Endothelial cell of umbilical vein (primary cell): Measurements from ENCODE around the gene PCYOX1L. TPM values are rescaled to one million over a fixed set of nuclear protein-coding genes. Genes with fewer than 3 reads are reported as not detected.

Source experiments
- BruUV-seq: library from RNA; stranded (reverse); fragments of 400-500 nt; replicated peaks from 2 replicates; lab custom pipeline; 2021; lab: Mats Ljungman, UMichigan
- CTCF ChIA-PET: fragments of 300-600, 350-600 bp; sonication (Branson Sonifier 250); formaldehyde crosslinking; loops from one replicate; lab custom pipeline; 2021; ENCODE audit warnings: antibody characterized with exemption, inconsistent platforms; lab: Charles Lee
- POLR2A ChIA-PET: fragments of 300-600, 350-600 bp; sonication (Branson Sonifier 250); formaldehyde crosslinking; loops from one replicate; lab custom pipeline; 2021; ENCODE audit warnings: antibody characterized with exemption, inconsistent platforms; lab: Charles Lee
- DNase-seq: peaks from one replicate; pipeline ENCODE4 v3.0.0-alpha.2; 2011; ENCODE audit warnings: low read depth, low spot score
- FAIRE-seq: peaks from 2 replicates; lab custom pipeline; 2011; peaks lifted over from hg19 to GRCh38; lab: Jason Lieb, UNC
- H2AFZ ChIP-seq: 2 replicates; pipeline ENCODE4 v1.6.0; 2012; ENCODE audit warnings: low read depth, low read length, control low read depth, inconsistent platforms
- H3K27ac ChIP-seq: 2 replicates; pipeline ENCODE4 v1.5.1; 2011; ENCODE audit warnings: low read depth, mild to moderate bottlenecking, control low read depth, low read length, moderate library complexity; ENCODE audit not compliant: insufficient read depth
- H3K27me3 ChIP-seq, 2 experiments: 2 replicates each; pipeline versions ENCODE4 v1.6.0 to v1.6.1; 2011; ENCODE audit warnings: low read length in 2 of 2, mixed read lengths in 1 of 2; ENCODE audit not compliant: control insufficient read depth in 2 of 2, insufficient read depth in 2 of 2
- H3K36me3 ChIP-seq, 2 experiments: 2 replicates in 1 of 2; 3 replicates in 1 of 2; pipeline ENCODE4 v1.5.1; 2011; ENCODE audit warnings: low read length in 2 of 2, mild to moderate bottlenecking in 1 of 2, moderate library complexity in 1 of 2; ENCODE audit not compliant: control insufficient read depth in 2 of 2, insufficient read depth in 2 of 2; ENCODE audit errors: extremely low read depth in 1 of 2
- H3K4me1 ChIP-seq: 3 replicates; pipeline ENCODE4 v1.5.1; 2011; ENCODE audit warnings: mild to moderate bottlenecking, low read length; ENCODE audit not compliant: control insufficient read depth, insufficient read depth; ENCODE audit errors: extremely low read depth
- H3K4me2 ChIP-seq: 2 replicates; pipeline ENCODE4 v1.6.1; 2011; ENCODE audit warnings: low read length, control low read depth, mixed read lengths; ENCODE audit not compliant: insufficient read depth
- H3K4me3 ChIP-seq, 3 experiments: fragments of 200-600 bp in 1 of 3; sonication (generic), shearing (Covaris generic) in 1 of 3; replicated peaks in 1 of 3; 2 replicates each; pipeline ENCODE4 v1.5.1; 2011 to 2016; ENCODE audit warnings: control low read depth in 3 of 3, low read length in 3 of 3, mild to moderate bottlenecking in 2 of 3, inconsistent platforms in 1 of 3, low read depth in 1 of 3, moderate library complexity in 1 of 3; ENCODE audit not compliant: insufficient read depth in 1 of 3
- H3K79me2 ChIP-seq: 2 replicates; pipeline ENCODE4 v1.6.0; 2012; ENCODE audit warnings: low read length, inconsistent platforms; ENCODE audit not compliant: control insufficient read depth, insufficient read depth
- H3K9ac ChIP-seq: replicated peaks from 2 replicates; pipeline ENCODE3; 2011; ENCODE audit warnings: low read length, control low read depth; ENCODE audit not compliant: insufficient read depth; ENCODE audit errors: extremely low read depth
- H3K9me1 ChIP-seq: replicated peaks from 3 replicates; pipeline ENCODE4 v1.6.0; 2011; ENCODE audit warnings: mild to moderate bottlenecking, low read length; ENCODE audit not compliant: control insufficient read depth, insufficient read depth; ENCODE audit errors: extremely low read depth
- H3K9me3 ChIP-seq: replicated peaks from 2 replicates; pipeline ENCODE4 v1.5.1; 2012; ENCODE audit warnings: low read length, inconsistent platforms; ENCODE audit not compliant: control insufficient read depth, insufficient read depth
- H4K20me1 ChIP-seq: replicated peaks from 2 replicates; pipeline ENCODE3; 2011; ENCODE audit warnings: mild to moderate bottlenecking, low read length; ENCODE audit not compliant: control insufficient read depth, insufficient read depth; ENCODE audit errors: extremely low read depth
- EZH2 ChIP-seq: IDR thresholded peaks from 2 replicates; pipeline ENCODE4 v1.6.1; 2012; ENCODE audit warnings: borderline replicate concordance, low read depth, mild to moderate bottlenecking, moderate library complexity, low read length, inconsistent platforms; ENCODE audit not compliant: severe bottlenecking
- FOS ChIP-seq: IDR thresholded peaks from 2 replicates; pipeline ENCODE4 v1.6.1; 2011; ENCODE audit warnings: mild to moderate bottlenecking, low read length, moderate library complexity, borderline replicate concordance; ENCODE audit not compliant: insufficient read depth
- GATA2 ChIP-seq: IDR thresholded peaks from 2 replicates; pipeline ENCODE4 v1.7.0; 2011; ENCODE audit warnings: low read depth, mild to moderate bottlenecking, moderate library complexity, mixed read lengths, low read length; ENCODE audit not compliant: insufficient read length, insufficient read depth
- JUN ChIP-seq: IDR thresholded peaks from 2 replicates; pipeline ENCODE4 v1.6.1; 2011; ENCODE audit warnings: borderline replicate concordance, low read depth; ENCODE audit not compliant: insufficient read length, insufficient read depth
- MAX ChIP-seq: IDR thresholded peaks from 2 replicates; pipeline ENCODE4 v1.6.1; 2011; ENCODE audit not compliant: insufficient read depth, insufficient read length
- MYC ChIP-seq: IDR thresholded peaks from one replicate; pipeline ENCODE4 v1.6.1; 2011; ENCODE audit warnings: mild to moderate bottlenecking, low read depth, low read length
- POLR2AphosphoS5 ChIP-seq: IDR thresholded peaks from 2 replicates; pipeline ENCODE4 v1.6.1; 2012; ENCODE audit warnings: low read depth, mild to moderate bottlenecking, control low read depth, low read length, moderate library complexity; ENCODE audit not compliant: insufficient read depth
- dilution Hi-C: fragments of 300-500 bp; cut with MboI; formaldehyde crosslinking; loops from one replicate; pipeline ENCODE4 v1.15.0; 2019; ENCODE audit warnings: low sequenced_read_pairs; ENCODE audit not compliant: extremely low pct_ligation_motif_present
- intact Hi-C: fragments of 100-400 bp; cut with micrococcal nuclease; formaldehyde crosslinking; loops from one replicate; pipeline ENCODE4 v1.10.0; 2022
- polyA plus RNA-seq, 4 experiments: library from polyadenylated mRNA; depleted of rRNA in 3 of 4; stranded (reverse) in 3 of 4; unstranded in 1 of 4; fragments of >200 nt; gene quantifications; 2 replicates each; pipeline versions ENCODE4 v1.2.1 to v1.2.3, GENCODE V29; 2011 to 2012; ENCODE audit warnings: missing spikeins in 1 of 4
- total RNA-seq: library from RNA; stranded (reverse); gene quantifications from 2 replicates; pipeline ENCODE4 v1.2.3, GENCODE V29; 2021
- TF ChIP-seq, protein P1 (sequence below), 2 donors: IDR thresholded peaks; 1 replicate in 1 of 2; 2 replicates in 1 of 2; pipeline ENCODE4 v1.5.1; 2011; ENCODE audit warnings: low read length in 2 of 2, mild to moderate bottlenecking in 2 of 2, moderate library complexity in 2 of 2, control low read depth in 1 of 2, inconsistent platforms in 1 of 2, low read depth in 1 of 2; ENCODE audit not compliant: insufficient read depth in 1 of 2; ENCODE audit errors: extremely low read depth in 1 of 2

Gene PCYOX1L
- total and polyA plus RNA-seq, 2 donors (not counting 3 experiments of a cell fraction or from before 2014, with no cell fraction given), result 23.3 to 28.1 TPM

DNA sequence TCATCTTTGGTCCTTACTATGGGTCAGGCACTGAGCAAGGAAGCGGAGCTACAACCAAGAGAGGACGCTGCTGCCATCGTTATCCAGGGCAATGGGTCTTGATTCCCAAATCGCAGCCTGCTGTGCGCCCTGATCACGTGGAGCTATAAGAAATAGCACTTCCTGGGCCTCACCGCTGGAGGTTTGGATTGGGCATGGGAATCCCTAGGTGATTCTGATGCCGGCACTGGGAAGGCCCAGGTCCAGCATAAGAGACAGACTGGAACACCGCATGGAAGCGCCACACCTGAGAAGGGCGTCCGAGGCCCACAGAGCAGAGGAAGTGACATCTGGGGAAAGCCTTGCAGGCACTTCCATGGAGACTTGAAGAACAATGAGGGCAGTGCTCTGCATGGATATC is 18.3 kb downstream of the PCYOX1L start:
- no peaks in the 10 kb centered on the region for H3K27me3 ChIP-seq
- no peak for FAIRE-seq
- H3K9me1 ChIP-seq, result no peaks in the 10 kb centered on the region
- POLR2A ChIA-PET, result interaction anchor here (1.5 kb wide), 1 partner anchor 189 kb away, joined by 3 read pairs; no protein-coding TSS in a partner anchor
- H3K4me2 ChIP-seq, result no peak overlapping the region
- no peaks in the 10 kb centered on the region for H3K9me3 ChIP-seq
- TF ChIP-seq MYC (no peak), EZH2 (no peak), POLR2AphosphoS5 (no peak), MAX (no peak), JUN (no peak), GATA2 (no peak), FOS (no peak)
- TF ChIP-seq, protein P1, sequence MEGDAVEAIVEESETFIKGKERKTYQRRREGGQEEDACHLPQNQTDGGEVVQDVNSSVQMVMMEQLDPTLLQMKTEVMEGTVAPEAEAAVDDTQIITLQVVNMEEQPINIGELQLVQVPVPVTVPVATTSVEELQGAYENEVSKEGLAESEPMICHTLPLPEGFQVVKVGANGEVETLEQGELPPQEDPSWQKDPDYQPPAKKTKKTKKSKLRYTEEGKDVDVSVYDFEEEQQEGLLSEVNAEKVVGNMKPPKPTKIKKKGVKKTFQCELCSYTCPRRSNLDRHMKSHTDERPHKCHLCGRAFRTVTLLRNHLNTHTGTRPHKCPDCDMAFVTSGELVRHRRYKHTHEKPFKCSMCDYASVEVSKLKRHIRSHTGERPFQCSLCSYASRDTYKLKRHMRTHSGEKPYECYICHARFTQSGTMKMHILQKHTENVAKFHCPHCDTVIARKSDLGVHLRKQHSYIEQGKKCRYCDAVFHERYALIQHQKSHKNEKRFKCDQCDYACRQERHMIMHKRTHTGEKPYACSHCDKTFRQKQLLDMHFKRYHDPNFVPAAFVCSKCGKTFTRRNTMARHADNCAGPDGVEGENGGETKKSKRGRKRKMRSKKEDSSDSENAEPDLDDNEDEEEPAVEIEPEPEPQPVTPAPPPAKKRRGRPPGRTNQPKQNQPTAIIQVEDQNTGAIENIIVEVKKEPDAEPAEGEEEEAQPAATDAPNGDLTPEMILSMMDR (IDR thresholded peaks at IDR 0.05; ENCODE audit: extremely low read depth in 1 of 2, insufficient read depth in 1 of 2, low read depth in 1 of 2, low read length in 2 of 2), result no peak
- no peak overlapping the region for H3K27ac ChIP-seq
- intact Hi-C loops (no loop called here), dilution Hi-C loops (no loop called here)
- H3K4me3 ChIP-seq, result no peak overlapping the region
- no peak for DNase-seq
- H4K20me1 ChIP-seq, result no peaks in the 10 kb centered on the region
- BruUV-seq, result no TSS peak
- no peak overlapping the region for H3K9ac ChIP-seq
- CTCF ChIA-PET, result interaction anchor here (0.7 to 1.3 kb wide), 6 partner anchors 9 to 243 kb away, joined by 3 to 5 read pairs (median 4); no protein-coding TSS in a partner anchor
- H3K4me1 ChIP-seq, result no peaks in the 10 kb centered on the region
- no peaks in the 10 kb centered on the region for H3K79me2 ChIP-seq
- no peak overlapping the region for H2AFZ ChIP-seq
- no peaks in the 10 kb centered on the region for H3K36me3 ChIP-seq
